GM12878 (cell line): ENCODE measurements around the gene SPRED3. TPM values are rescaled to one million over a fixed set of nuclear protein-coding genes. Genes with fewer than 3 reads are reported as not detected.

ENCODE experiments used
- ATAC-seq: fragments of 200-7000 bp; cut with Tn5 transposase; 3 replicates; pipeline ENCODE4 v1.9.1; 2020; ENCODE audit warnings: mild to moderate bottlenecking, moderate library complexity
- BruUV-seq: library from RNA; stranded (reverse); fragments of 400-500 nt; replicated peaks from 2 replicates; lab custom pipeline; 2021; lab: Mats Ljungman, UMichigan
- CTCF ChIA-PET: fragments of 300-600 bp; sonication (Branson Sonifier 250); formaldehyde crosslinking; extraction: SDS; loops from one replicate; lab custom pipeline; 2021; ENCODE audit warnings: inconsistent platforms; lab: Yijun Ruan, JAX
- POLR2A ChIA-PET: fragments of 350-600 bp; formaldehyde crosslinking; extraction: SDS; loops from one replicate; lab custom pipeline; 2021; ENCODE audit warnings: inconsistent platforms; lab: Charles Lee
- RAD21 ChIA-PET: fragments of 300-600 bp; sonication (Branson Sonifier 250); formaldehyde crosslinking; loops from one replicate; lab custom pipeline; 2023; ENCODE audit warnings: antibody characterized with exemption; ENCODE audit not compliant: unreplicated experiment; lab: Charles Lee
- SMC1A ChIA-PET: fragments of 300-600 bp; sonication (Branson Sonifier 250); formaldehyde crosslinking; loops from one replicate; lab custom pipeline; 2023; ENCODE audit not compliant: unreplicated experiment, uncharacterized antibody; lab: Charles Lee
- DNase-seq: peaks from one replicate; pipeline ENCODE4 v3.0.0-alpha.2; 2011; ENCODE audit warnings: low read depth, low spot score
- FAIRE-seq: peaks from 3 replicates; lab custom pipeline; 2011; peaks lifted over from hg19 to GRCh38; lab: Jason Lieb, UNC
- H2AFZ ChIP-seq: 2 replicates; pipeline ENCODE4 v1.6.0; 2011; ENCODE audit warnings: low read depth, low read length, control low read depth; ENCODE audit not compliant: control insufficient read depth
- H3K27ac ChIP-seq: 2 replicates; pipeline ENCODE4 v1.5.1; 2011; ENCODE audit warnings: control low read depth; ENCODE audit not compliant: control insufficient read depth, insufficient read depth
- H3K27me3 ChIP-seq, 2 experiments: replicated peaks in 1 of 2; 2 replicates each; pipeline versions ENCODE4 v1.6.0 to v1.6.1; 2011; ENCODE audit warnings: low read length in 1 of 2; ENCODE audit not compliant: control insufficient read depth in 2 of 2, insufficient read depth in 2 of 2
- H3K36me3 ChIP-seq, 2 experiments: 2 replicates each; pipeline ENCODE4 v1.5.1; 2011; ENCODE audit warnings: low read length in 1 of 2; ENCODE audit not compliant: control insufficient read depth in 2 of 2, insufficient read depth in 2 of 2
- H3K4me1 ChIP-seq: 2 replicates; pipeline ENCODE4 v1.6.1; 2011; ENCODE audit warnings: mild to moderate bottlenecking, low read length, moderate library complexity, mixed read lengths; ENCODE audit not compliant: control insufficient read depth, insufficient read depth
- H3K4me2 ChIP-seq: 2 replicates; pipeline ENCODE4 v1.6.0; 2011; ENCODE audit warnings: control low read depth; ENCODE audit not compliant: control insufficient read depth, insufficient read depth
- H3K4me3 ChIP-seq: fragments of 200-600 bp; sonication (generic); 2 replicates; pipeline ENCODE4 v1.5.1; 2016
- H3K79me2 ChIP-seq: 2 replicates; pipeline ENCODE4 v1.6.0; 2011; ENCODE audit warnings: low read length; ENCODE audit not compliant: control insufficient read depth, insufficient read depth
- H3K9ac ChIP-seq: 2 replicates; pipeline ENCODE4 v1.8.0; 2011; ENCODE audit warnings: low read length, control low read depth, mixed read lengths; ENCODE audit not compliant: control insufficient read depth, insufficient read depth
- H3K9me3 ChIP-seq: replicated peaks from 3 replicates; pipeline ENCODE4 v1.5.1; 2011; ENCODE audit warnings: mild to moderate bottlenecking, low read length; ENCODE audit not compliant: control insufficient read depth, insufficient read depth
- H4K20me1 ChIP-seq: 2 replicates; pipeline ENCODE4 v1.6.0; 2011; ENCODE audit not compliant: control insufficient read depth, insufficient read depth
- ATF2 ChIP-seq: IDR thresholded peaks from 2 replicates; pipeline ENCODE4 v1.6.1; 2012; ENCODE audit warnings: low read length, inconsistent platforms
- BACH1 ChIP-seq: fragments of 450-650 bp; IDR thresholded peaks from 2 replicates; pipeline ENCODE4 v1.6.1; 2017; ENCODE audit warnings: mild to moderate bottlenecking, borderline replicate concordance
- CUX1 ChIP-seq: IDR thresholded peaks from 2 replicates; pipeline ENCODE4 v1.6.1; 2012; ENCODE audit warnings: improper control_type of control experiment, low read depth, low read length; ENCODE audit not compliant: insufficient replicate concordance
- IKZF2 ChIP-seq, 2 experiments: fragments of 450-650 bp; IDR thresholded peaks; 2 replicates each; pipeline ENCODE4 v1.6.1; 2017; ENCODE audit warnings: mild to moderate bottlenecking in 2 of 2, moderate library complexity in 2 of 2
- LARP7 ChIP-seq: fragments of 450-650 bp; IDR thresholded peaks from 2 replicates; pipeline ENCODE4 v1.6.1; 2017; ENCODE audit warnings: mild to moderate bottlenecking
- NFYB ChIP-seq: IDR thresholded peaks from 2 replicates; pipeline ENCODE4 v1.6.1; 2011; ENCODE audit warnings: low read depth, mild to moderate bottlenecking, low read length, improper control_type of control experiment, moderate library complexity; ENCODE audit not compliant: insufficient read depth
- SIX5 ChIP-seq: IDR thresholded peaks from 2 replicates; pipeline ENCODE4 v1.6.1; 2011; ENCODE audit warnings: mild to moderate bottlenecking, low read depth, low read length, moderate library complexity; ENCODE audit not compliant: severe bottlenecking
- ZNF592 ChIP-seq: fragments of 450-650 bp; IDR thresholded peaks from 2 replicates; pipeline ENCODE4 v1.6.1; 2017; ENCODE audit warnings: mild to moderate bottlenecking, moderate library complexity
- WGBS: methylation state at CpG from one replicate; pipeline ENCODE4 v1.1.6; 2016; ENCODE audit warnings: low lambda C conversion rate; ENCODE audit not compliant: insufficient replicate concordance, insufficient coverage; ENCODE audit errors: missing lambda C conversion rate; 5-methylcytosine and 5-hydroxymethylcytosine counted together
- in situ Hi-C: fragments of 300-500 bp; cut with MboI; formaldehyde crosslinking; loops from 9 replicates; pipeline ENCODE4 v1.14.3; 2018; ENCODE audit warnings: mixed read lengths
- intact Hi-C: fragments of 100-400 bp; cut with micrococcal nuclease; formaldehyde crosslinking; loops from one replicate; pipeline ENCODE4 v1.14.2; 2022; ENCODE audit not compliant: unreplicated experiment
- polyA plus RNA-seq, 11 experiments: library from polyadenylated mRNA; depleted of rRNA in 4 of 11; unstranded in 6 of 11; stranded (reverse) in 5 of 11; fragments of >200 nt; fragmentation: Nextera tagmentation in 4 of 11; fragmentation: Illumina TruSeq in 1 of 11; extraction: Ambion mirVana in 4 of 11; extraction: Trizol in 1 of 11; gene quantifications; 1 replicate in 1 of 11; 2 replicates in 10 of 11; pipeline versions ENCODE4 v1.2.1 to v1.2.3, GENCODE V29; 2011 to 2016; ENCODE audit warnings: inconsistent platforms in 2 of 11, missing spikeins in 2 of 11, low read depth in 1 of 11
- total RNA-seq, 4 experiments: library from RNA; depleted of rRNA in 3 of 4; stranded (reverse); fragments of >200 nt in 3 of 4; fragmentation: Illumina TruSeq in 1 of 4; extraction: Trizol in 1 of 4; gene quantifications; 2 replicates each; pipeline versions ENCODE4 v1.2.1 to v1.2.3, GENCODE V29; 2013 to 2021
- TF ChIP-seq, protein P1 (sequence below): fragments of 450-650 bp; formaldehyde crosslinking; IDR thresholded peaks from 2 replicates; pipeline ENCODE4 v1.4.0; 2022; ENCODE audit warnings: mild to moderate bottlenecking, moderate library complexity

The SPRED3 gene
- total and polyA plus RNA-seq, 10 of the 15 experiments (the other 5 are each of a cell fraction or from before 2014, with no cell fraction given) = 0.09 to 1.5 (median 0.31) TPM; not detected in 2

- DNase-seq = no peak
- Histone ChIP-seq H3K79me2 (no peaks in the 10 kb centered on the region), H3K4me2 (no peak overlapping the region), H3K36me3 (no peaks in the 10 kb centered on the region), H3K9ac (no peak overlapping the region), H4K20me1 (no peaks in the 10 kb centered on the region), H3K9me3 (no peaks in the 10 kb centered on the region), H3K27ac (no peak overlapping the region), H3K4me1 (no peaks in the 10 kb centered on the region; the same call in 1 of the 2 replicates), H3K27me3 (peaks cover 0 to 4% of the 10 kb centered on the region in 2 experiments; a peak in 2 of 4 replicates), H2AFZ (no peak overlapping the region), H3K4me3 (no peak overlapping the region)
- no peak for FAIRE-seq
- SMC1A ChIA-PET = no interaction called here
- intact Hi-C loops = no loop called here
- no TSS peak for BruUV-seq
- CTCF ChIA-PET = no interaction called here
- in situ Hi-C loops = no loop called here
- WGBS = 65% methylated on average over 11 of the region's 12 CpGs
- POLR2A ChIA-PET = interaction anchor here (0.7 kb wide), 1 partner anchor 465 kb away, joined by 5 read pairs; the partner anchor contains the start of gene ECH1
- no peak for ATAC-seq
- RAD21 ChIA-PET = no interaction called here
- TF ChIP-seq IKZF2 (IDR thresholded peaks at IDR 0.05) (no peak), SIX5 (no peak), CUX1 (no peak), LARP7 (no peak), BACH1 (no peak), ZNF592 (no peak), NFYB (no peak), ATF2 (no peak)
- TF ChIP-seq, protein P1, sequence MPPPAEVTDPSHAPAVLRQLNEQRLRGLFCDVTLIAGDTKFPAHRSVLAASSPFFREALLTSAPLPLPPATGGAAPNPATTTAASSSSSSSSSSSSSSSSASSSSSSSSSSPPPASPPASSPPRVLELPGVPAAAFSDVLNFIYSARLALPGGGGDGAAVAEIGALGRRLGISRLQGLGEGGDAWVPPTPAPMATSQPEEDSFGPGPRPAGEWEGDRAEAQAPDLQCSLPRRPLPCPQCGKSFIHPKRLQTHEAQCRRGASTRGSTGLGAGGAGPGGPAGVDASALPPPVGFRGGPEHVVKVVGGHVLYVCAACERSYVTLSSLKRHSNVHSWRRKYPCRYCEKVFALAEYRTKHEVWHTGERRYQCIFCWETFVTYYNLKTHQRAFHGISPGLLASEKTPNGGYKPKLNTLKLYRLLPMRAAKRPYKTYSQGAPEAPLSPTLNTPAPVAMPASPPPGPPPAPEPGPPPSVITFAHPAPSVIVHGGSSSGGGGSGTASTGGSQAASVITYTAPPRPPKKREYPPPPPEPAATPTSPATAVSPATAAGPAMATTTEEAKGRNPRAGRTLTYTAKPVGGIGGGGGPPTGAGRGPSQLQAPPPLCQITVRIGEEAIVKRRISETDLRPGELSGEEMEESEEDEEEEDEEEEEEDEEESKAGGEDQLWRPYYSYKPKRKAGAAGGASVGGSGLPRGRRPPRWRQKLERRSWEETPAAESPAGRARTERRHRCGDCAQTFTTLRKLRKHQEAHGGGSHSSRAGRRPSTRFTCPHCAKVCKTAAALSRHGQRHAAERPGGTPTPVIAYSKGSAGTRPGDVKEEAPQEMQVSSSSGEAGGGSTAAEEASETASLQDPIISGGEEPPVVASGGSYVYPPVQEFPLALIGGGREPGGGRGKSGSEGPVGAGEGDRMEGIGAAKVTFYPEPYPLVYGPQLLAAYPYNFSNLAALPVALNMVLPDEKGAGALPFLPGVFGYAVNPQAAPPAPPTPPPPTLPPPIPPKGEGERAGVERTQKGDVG (CRISPR knock-in tag) = no peak
Observed at GRCh38 chr19:38367041-38367440, 21.5 kb upstream of the SPRED3 start.
